ENCODE measurements around the gene MGMT. TPM values are rescaled to one million over a fixed set of nuclear protein-coding genes. Genes with fewer than 3 reads are reported as not detected.

MGMT gene
- total RNA-seq, 1 experiment from 2014 or later = 11.5 TPM

GRCh38 chr10:129547608-129548007, 80.6 kb downstream of the MGMT start:
- H3K4me3 ChIP-seq (replicated peaks in 1 of 2; ENCODE audit: low read depth in 1 of 2, low read length in 2 of 2) = no peak overlapping the region
- no TSS peak for BruUV-seq (replicated peaks)
- intact Hi-C loops (cut with micrococcal nuclease) = no loop called here
- H3K27me3 ChIP-seq (ENCODE audit: insufficient read depth, low read length) = no peaks in the 10 kb centered on the region
- no peak overlapping the region for H2AFZ ChIP-seq (ENCODE audit: low read depth, low read length, poor library complexity, severe bottlenecking)
- no peaks in the 10 kb centered on the region for H3K9me2 ChIP-seq (ENCODE audit: insufficient read depth)
- RAD21 ChIA-PET (ENCODE audit: low non-redundant PET in 1 of 2, low total read pairs in 2 of 2, uncharacterized antibody in 2 of 2, unreplicated experiment in 2 of 2) = no interaction called here
- TF ChIP-seq CBX3 (IDR thresholded peaks at IDR 0.05; ENCODE audit: low read depth) (no peak), JUND (IDR thresholded peaks at IDR 0.05) (no peak), CEBPB (IDR thresholded peaks at IDR 0.05; ENCODE audit: low read depth) (no peak), YY1 (IDR thresholded peaks at IDR 0.05; ENCODE audit: extremely low read depth, insufficient replicate concordance, low read depth, low read length) (no peak), SRF (IDR thresholded peaks at IDR 0.05; ENCODE audit: low read depth) (no peak), RAD21 (IDR thresholded peaks at IDR 0.05; ENCODE audit: low read depth) (no peak)
- POLR2A ChIA-PET = no interaction called here
- no peaks in the 10 kb centered on the region for H3K79me2 ChIP-seq (ENCODE audit: insufficient read depth, low read length)
- CTCF ChIA-PET = no interaction called here
- DNase-seq (ENCODE audit: low read depth, low spot score) (no peak), ATAC-seq (no peak)
- no peaks in the 10 kb centered on the region for H3K36me3 ChIP-seq (ENCODE audit: control insufficient read depth in 1 of 2, insufficient read depth in 2 of 2, low read length in 2 of 2)
- no peak overlapping the region for H3K27ac ChIP-seq (ENCODE audit: low read depth, low read length)
- H3K4me1 ChIP-seq (ENCODE audit: control insufficient read depth in 1 of 2, insufficient read depth in 2 of 2, low read length in 2 of 2) = no peaks in the 10 kb centered on the region
- no peak overlapping the region for H3K9ac ChIP-seq (ENCODE audit: low read length)
- no peaks in the 10 kb centered on the region for H4K20me1 ChIP-seq (ENCODE audit: insufficient read depth)
- peaks cover 17 to 24% of the 10 kb centered on the region in 2 experiments; a peak in 2 of 4 replicates for H3K9me3 ChIP-seq (ENCODE audit: control insufficient read depth in 1 of 2, insufficient read depth in 1 of 2, low read depth in 1 of 2, low read length in 2 of 2)
- H3K4me2 ChIP-seq (ENCODE audit: low read length) = no peak overlapping the region

- RAD21 ChIA-PET (ENCODE audit: low non-redundant PET in 1 of 2, low total read pairs in 2 of 2, uncharacterized antibody in 2 of 2, unreplicated experiment in 2 of 2) = no interaction called here
- no peak overlapping the region for H3K4me2 ChIP-seq (ENCODE audit: low read length)
- H4K20me1 ChIP-seq (ENCODE audit: insufficient read depth) = no peaks in the 10 kb centered on the region
- H3K36me3 ChIP-seq (ENCODE audit: control insufficient read depth in 1 of 2, insufficient read depth in 2 of 2, low read length in 2 of 2) = no peaks in the 10 kb centered on the region
- H3K27me3 ChIP-seq (ENCODE audit: insufficient read depth, low read length) = no peaks in the 10 kb centered on the region
- CTCF ChIA-PET = no interaction called here
- POLR2A ChIA-PET = no interaction called here
- no peaks in the 10 kb centered on the region for H3K79me2 ChIP-seq (ENCODE audit: insufficient read depth, low read length)
- no peak for TF ChIP-seq ZFX (IDR thresholded peaks at IDR 0.05)
- no peak for TF ChIP-seq EZH2 (IDR thresholded peaks at IDR 0.05)
- TF ChIP-seq, protein P1, sequence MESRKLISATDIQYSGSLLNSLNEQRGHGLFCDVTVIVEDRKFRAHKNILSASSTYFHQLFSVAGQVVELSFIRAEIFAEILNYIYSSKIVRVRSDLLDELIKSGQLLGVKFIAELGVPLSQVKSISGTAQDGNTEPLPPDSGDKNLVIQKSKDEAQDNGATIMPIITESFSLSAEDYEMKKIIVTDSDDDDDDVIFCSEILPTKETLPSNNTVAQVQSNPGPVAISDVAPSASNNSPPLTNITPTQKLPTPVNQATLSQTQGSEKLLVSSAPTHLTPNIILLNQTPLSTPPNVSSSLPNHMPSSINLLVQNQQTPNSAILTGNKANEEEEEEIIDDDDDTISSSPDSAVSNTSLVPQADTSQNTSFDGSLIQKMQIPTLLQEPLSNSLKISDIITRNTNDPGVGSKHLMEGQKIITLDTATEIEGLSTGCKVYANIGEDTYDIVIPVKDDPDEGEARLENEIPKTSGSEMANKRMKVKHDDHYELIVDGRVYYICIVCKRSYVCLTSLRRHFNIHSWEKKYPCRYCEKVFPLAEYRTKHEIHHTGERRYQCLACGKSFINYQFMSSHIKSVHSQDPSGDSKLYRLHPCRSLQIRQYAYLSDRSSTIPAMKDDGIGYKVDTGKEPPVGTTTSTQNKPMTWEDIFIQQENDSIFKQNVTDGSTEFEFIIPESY (IDR thresholded peaks at IDR 0.05; ENCODE audit: extremely low read depth, insufficient replicate concordance, low read length) = no peak
- TF ChIP-seq SRF (IDR thresholded peaks at IDR 0.05; ENCODE audit: low read depth) = no peak
- TF ChIP-seq CEBPB (IDR thresholded peaks at IDR 0.05; ENCODE audit: low read depth) = no peak
- no peak for TF ChIP-seq ELF1 (IDR thresholded peaks at IDR 0.05; ENCODE audit: borderline replicate concordance, low read depth)
- TF ChIP-seq POLR2A (IDR thresholded peaks at IDR 0.05; ENCODE audit: borderline replicate concordance, extremely low read depth, insufficient read depth, insufficient read length) = no peak
- TF ChIP-seq SP1 (IDR thresholded peaks at IDR 0.05; ENCODE audit: low read depth) = no peak
- TF ChIP-seq, protein P2, sequence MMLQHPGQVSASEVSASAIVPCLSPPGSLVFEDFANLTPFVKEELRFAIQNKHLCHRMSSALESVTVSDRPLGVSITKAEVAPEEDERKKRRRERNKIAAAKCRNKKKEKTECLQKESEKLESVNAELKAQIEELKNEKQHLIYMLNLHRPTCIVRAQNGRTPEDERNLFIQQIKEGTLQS (IDR thresholded peaks at IDR 0.05) = no peak
- no peak for TF ChIP-seq REST (IDR thresholded peaks at IDR 0.05; ENCODE audit: low read depth)
- no peak for TF ChIP-seq POLR2AphosphoS5 (IDR thresholded peaks at IDR 0.05; ENCODE audit: low read depth, low read length)
- no peak for TF ChIP-seq CBX3 (IDR thresholded peaks at IDR 0.05; ENCODE audit: low read depth)
- H3K27ac ChIP-seq (ENCODE audit: low read depth, low read length) = no peak overlapping the region
- ATAC-seq = no peak
- peaks cover 17 to 24% of the 10 kb centered on the region in 2 experiments; a peak in 2 of 4 replicates for H3K9me3 ChIP-seq (ENCODE audit: control insufficient read depth in 1 of 2, insufficient read depth in 1 of 2, low read depth in 1 of 2, low read length in 2 of 2)
- H3K4me3 ChIP-seq (replicated peaks in 1 of 2; ENCODE audit: low read depth in 1 of 2, low read length in 2 of 2) = no peak overlapping the region
- no peak overlapping the region for H3K9ac ChIP-seq (ENCODE audit: low read length)
- no peak overlapping the region for H2AFZ ChIP-seq (ENCODE audit: low read depth, low read length, poor library complexity, severe bottlenecking)
- H3K9me2 ChIP-seq (ENCODE audit: insufficient read depth) = no peaks in the 10 kb centered on the region
- intact Hi-C loops (cut with micrococcal nuclease) = no loop called here
- no peak for DNase-seq (ENCODE audit: low read depth, low spot score)
- no TSS peak for BruUV-seq (replicated peaks)
- no peaks in the 10 kb centered on the region for H3K4me1 ChIP-seq (ENCODE audit: control insufficient read depth in 1 of 2, insufficient read depth in 2 of 2, low read length in 2 of 2)
These were observed 81.6 kb downstream of the MGMT start for GRCh38 chr10:129548600-129548999.
